Duodenal mucosa (tissue), 2 donors: ENCODE measurements around the gene COL5A3.

Source experiments
- H3K27ac ChIP-seq: one replicate; pipeline ENCODE4 v1.7.0; 2013; ENCODE audit warnings: low read depth, low read length
- H3K27me3 ChIP-seq, 2 donors: one replicate each; pipeline ENCODE4 v1.7.0; 2013; ENCODE audit warnings: low read length in 2 of 2, control low read depth in 1 of 2; ENCODE audit not compliant: insufficient read depth in 2 of 2, control insufficient read depth in 1 of 2
- H3K36me3 ChIP-seq, 2 donors: one replicate each; pipeline ENCODE4 v1.7.0; 2013; ENCODE audit warnings: low read length in 2 of 2, control low read depth in 1 of 2; ENCODE audit not compliant: insufficient read depth in 2 of 2, control insufficient read depth in 1 of 2
- H3K4me1 ChIP-seq, 2 donors: one replicate each; pipeline ENCODE4 v1.7.0; 2013; ENCODE audit warnings: low read length in 2 of 2, control low read depth in 1 of 2; ENCODE audit not compliant: insufficient read depth in 2 of 2, control insufficient read depth in 1 of 2
- H3K4me3 ChIP-seq, 2 donors: one replicate each; pipeline ENCODE4 v1.7.0; 2013; ENCODE audit warnings: low read length in 2 of 2, low read depth in 1 of 2
- H3K9ac ChIP-seq, 2 donors: one replicate each; pipeline ENCODE4 v1.7.0; 2013; ENCODE audit warnings: low read length in 2 of 2, low read depth in 1 of 2
- H3K9me3 ChIP-seq, 2 donors: one replicate each; pipeline ENCODE4 v1.7.0; 2013; ENCODE audit warnings: low read length in 2 of 2, control low read depth in 1 of 2; ENCODE audit not compliant: control insufficient read depth in 1 of 2

Gene COL5A3

GRCh38 chr19:9941671-9942070, 68.6 kb downstream of the COL5A3 start:
- Histone ChIP-seq H3K9me3 (peaks cover 3 to 11% of the 10 kb centered on the region in 2 donors), H3K27me3 (peaks cover 5 to 8% of the 10 kb centered on the region in 2 donors), H3K4me3 (no peak overlapping the region), H3K36me3 (no peaks in the 10 kb centered on the region), H3K27ac (no peak overlapping the region), H3K4me1 (no peaks in the 10 kb centered on the region), H3K9ac (no peak overlapping the region)

GRCh38 chr19:9941231-9941630, 69.1 kb downstream of the COL5A3 start:
- H3K4me1 ChIP-seq = no peaks in the 10 kb centered on the region
- H3K27ac ChIP-seq = no peak overlapping the region
- H3K27me3 ChIP-seq = peaks cover 7 to 10% of the 10 kb centered on the region in 2 donors
- no peak overlapping the region for H3K4me3 ChIP-seq
- H3K9ac ChIP-seq = no peak overlapping the region
- H3K36me3 ChIP-seq = no peaks in the 10 kb centered on the region
- peaks cover 3 to 11% of the 10 kb centered on the region in 2 donors for H3K9me3 ChIP-seq

GRCh38 chr19:9940778-9941177, 69.5 kb downstream of the COL5A3 start:
- Histone ChIP-seq H3K9ac (no peak overlapping the region), H3K36me3 (no peaks in the 10 kb centered on the region), H3K9me3 (peaks cover 3 to 11% of the 10 kb centered on the region in 2 donors), H3K4me1 (no peaks in the 10 kb centered on the region), H3K4me3 (no peak overlapping the region), H3K27ac (no peak overlapping the region), H3K27me3 (peaks cover 9 to 10% of the 10 kb centered on the region in 2 donors)

GRCh38 chr19:9939301-9939913, 70.9 kb downstream of the COL5A3 start:
- Histone ChIP-seq H3K27me3 (peaks cover 23 to 24% of the 10 kb centered on the region in 2 donors), H3K27ac (no peak overlapping the region), H3K4me3 (no peak overlapping the region), H3K9ac (no peak overlapping the region), H3K36me3 (no peaks in the 10 kb centered on the region), H3K9me3 (peaks cover 3 to 11% of the 10 kb centered on the region in 2 donors), H3K4me1 (no peaks in the 10 kb centered on the region)

GRCh38 chr19:9937001-9937411, 73.3 kb downstream of the COL5A3 start:
- H3K4me1 ChIP-seq = no peaks in the 10 kb centered on the region
- peaks cover 24 to 37% of the 10 kb centered on the region in 2 donors for H3K27me3 ChIP-seq
- H3K27ac ChIP-seq = no peak overlapping the region
- H3K9me3 ChIP-seq = peaks cover 2 to 5% of the 10 kb centered on the region in 2 donors
- H3K36me3 ChIP-seq = no peaks in the 10 kb centered on the region
- no peak overlapping the region for H3K9ac ChIP-seq
- no peak overlapping the region for H3K4me3 ChIP-seq

GRCh38 chr19:9936326-9937000, 73.8 kb downstream of the COL5A3 start, which contains the start of gene OLFM2:
Gene OLFM2, minus strand, starts transcription at chr19:9936515. Its CDS starts 149 bp downstream, at chr19:9936366.
- Histone ChIP-seq H3K4me1 (no peaks in the 10 kb centered on the region), H3K27ac (no peak within 1 kb of the TSS), H3K9ac (no peak within 1 kb of the TSS), H3K27me3 (peaks cover 24 to 37% of the 10 kb centered on the region in 2 donors), H3K4me3 (peak within 1 kb of the TSS in 1 of 2 donors; percentile 23), H3K9me3 (no peaks in the 10 kb centered on the region), H3K36me3 (no peaks in the 10 kb centered on the region)

GRCh38 chr19:9935506-9936325, 74.6 kb downstream of the COL5A3 start:
- no peak overlapping the region for H3K9ac ChIP-seq
- no peaks in the 10 kb centered on the region for H3K9me3 ChIP-seq
- no peak overlapping the region for H3K27ac ChIP-seq
- no peaks in the 10 kb centered on the region for H3K36me3 ChIP-seq
- H3K4me3 ChIP-seq = peak overlapping the region in 1 of 2 donors; percentile 23
- peaks cover 24 to 37% of the 10 kb centered on the region in 2 donors for H3K27me3 ChIP-seq
- no peaks in the 10 kb centered on the region for H3K4me1 ChIP-seq

- H3K9me3 ChIP-seq = no peaks in the 10 kb centered on the region
- no peaks in the 10 kb centered on the region for H3K36me3 ChIP-seq
- no peak overlapping the region for H3K4me3 ChIP-seq
- H3K4me1 ChIP-seq = no peaks in the 10 kb centered on the region
- no peak overlapping the region for H3K27ac ChIP-seq
- H3K27me3 ChIP-seq = peaks cover 24 to 37% of the 10 kb centered on the region in 2 donors
- H3K9ac ChIP-seq = no peak overlapping the region
Measured at GRCh38 chr19:9934132-9934950, 76.0 kb downstream of the COL5A3 start.

- Histone ChIP-seq H3K9me3 (no peaks in the 10 kb centered on the region), H3K9ac (no peak overlapping the region), H3K27ac (no peak overlapping the region), H3K27me3 (peaks cover 24 to 34% of the 10 kb centered on the region in 2 donors), H3K36me3 (no peaks in the 10 kb centered on the region), H3K4me1 (no peaks in the 10 kb centered on the region), H3K4me3 (no peak overlapping the region)
Measured at GRCh38 chr19:9932835-9933234, 77.5 kb downstream of the COL5A3 start.
